ENCODE results near the gene TMEM63C.

DNA sequence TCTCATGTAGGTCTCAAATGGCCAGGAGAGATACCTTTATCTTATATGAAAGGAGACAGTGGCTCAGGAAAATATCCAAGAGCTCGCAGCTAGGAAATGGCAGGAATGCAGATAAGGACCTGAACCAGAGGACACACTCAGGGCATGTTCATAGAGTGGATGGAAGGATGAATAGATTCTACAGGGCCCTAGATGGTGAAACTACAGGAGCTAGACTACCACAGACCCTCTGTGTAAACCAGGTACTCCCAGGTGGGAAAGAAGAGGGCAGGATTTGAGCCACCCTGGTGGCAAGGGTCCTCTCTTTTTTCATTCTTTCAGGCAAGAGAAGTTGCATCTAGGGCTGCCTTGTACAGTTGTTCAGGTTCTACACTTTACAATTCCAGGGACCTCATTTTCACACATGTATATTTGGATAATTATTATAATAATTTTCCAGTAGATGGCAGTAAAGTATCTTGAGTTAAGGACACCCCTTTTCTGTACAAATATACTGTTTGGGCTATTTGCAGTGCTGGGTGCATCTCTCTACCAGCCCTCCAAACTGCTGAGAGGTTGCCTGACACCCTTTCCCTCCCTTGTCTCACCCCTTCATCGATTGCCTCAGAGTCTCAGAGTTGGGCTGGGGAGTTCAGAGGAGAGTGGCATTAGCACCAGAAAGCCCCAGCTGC is 29.5 kb upstream of the TMEM63C start:
- TF ChIP-seq POLR2AphosphoS5 (IDR thresholded peaks at IDR 0.05) (no peak), POLR2A (IDR thresholded peaks at IDR 0.05) (no peak)
